Muscle of arm (tissue), 12 donors: Measurements from ENCODE around the gene CKAP5. TPM values are rescaled to one million over a fixed set of nuclear protein-coding genes. Genes with fewer than 3 reads are reported as not detected.

ENCODE experiments used
- DNase-seq: peaks from one replicate; pipeline ENCODE4 v3.0.0-alpha.2; 2013
- polyA plus RNA-seq, 12 donors: library from polyadenylated mRNA; unstranded; fragments of 120-200 nt; gene quantifications; one replicate each; pipeline ENCODE4 v1.2.1, GENCODE V29; 2013; ENCODE audit not compliant: insufficient read length in 12 of 12

CKAP5 gene
- polyA plus RNA-seq, 12 donors: 45.9 to 94.4 (median 61.2) TPM; not detected in 1

GRCh38 chr11:46776878-46777277 is 69.2 kb downstream of the CKAP5 start:
- DNase-seq: no peak

DNA sequence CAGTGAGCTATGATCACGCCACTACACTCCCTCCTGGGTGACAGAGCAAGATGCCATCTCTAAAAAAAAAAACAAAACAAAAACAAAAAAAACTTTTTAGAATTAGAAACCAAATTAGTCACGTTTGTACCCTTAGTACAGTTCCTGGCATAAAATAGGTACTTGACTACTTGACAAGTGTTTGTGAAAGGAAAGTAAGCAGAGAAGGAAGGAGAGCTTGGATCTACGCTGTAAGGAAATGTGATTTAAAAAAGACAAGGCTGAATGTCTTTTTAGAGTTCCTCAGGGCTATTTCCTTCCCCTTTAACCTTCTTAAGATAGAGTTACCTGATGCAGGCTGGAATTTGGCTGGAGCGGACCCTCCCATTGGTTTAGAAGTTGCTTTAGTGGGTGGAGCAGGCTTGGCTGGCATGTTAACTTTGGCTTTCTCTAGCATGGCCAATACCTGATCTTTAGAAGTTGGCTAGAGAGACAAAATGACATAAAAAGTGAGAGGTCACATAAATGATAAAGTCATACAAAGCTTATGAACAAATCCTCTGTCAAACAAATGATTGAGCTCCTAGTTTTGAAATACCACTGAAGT is 76.4 kb downstream of the CKAP5 start:
- no peak for DNase-seq

GRCh38 chr11:46766656-46767055 is 79.4 kb downstream of the CKAP5 start:
- DNase-seq: no peak

DNA sequence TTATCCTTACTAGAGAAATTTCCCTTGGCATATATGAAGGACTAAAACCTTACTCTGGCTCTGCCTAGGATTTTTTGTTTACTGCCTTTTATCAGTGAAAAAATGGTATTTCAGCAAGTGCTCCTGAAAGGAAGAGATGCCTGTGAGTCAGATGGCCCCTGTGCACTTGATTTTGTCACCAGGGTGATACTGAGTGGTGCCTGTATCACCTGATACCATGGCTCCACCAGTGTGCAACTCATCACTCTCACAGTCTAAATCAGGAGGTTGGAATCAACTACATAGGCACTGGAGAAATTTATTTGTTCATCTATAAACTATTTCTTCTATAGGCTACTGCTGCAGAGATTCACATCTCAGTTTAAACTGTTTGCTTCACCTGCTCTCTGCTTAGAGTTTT is 83.8 kb downstream of the CKAP5 start:
- no peak for DNase-seq

GRCh38 chr11:46761807-46762206 is 84.3 kb downstream of the CKAP5 start:
- no peak for DNase-seq

DNA sequence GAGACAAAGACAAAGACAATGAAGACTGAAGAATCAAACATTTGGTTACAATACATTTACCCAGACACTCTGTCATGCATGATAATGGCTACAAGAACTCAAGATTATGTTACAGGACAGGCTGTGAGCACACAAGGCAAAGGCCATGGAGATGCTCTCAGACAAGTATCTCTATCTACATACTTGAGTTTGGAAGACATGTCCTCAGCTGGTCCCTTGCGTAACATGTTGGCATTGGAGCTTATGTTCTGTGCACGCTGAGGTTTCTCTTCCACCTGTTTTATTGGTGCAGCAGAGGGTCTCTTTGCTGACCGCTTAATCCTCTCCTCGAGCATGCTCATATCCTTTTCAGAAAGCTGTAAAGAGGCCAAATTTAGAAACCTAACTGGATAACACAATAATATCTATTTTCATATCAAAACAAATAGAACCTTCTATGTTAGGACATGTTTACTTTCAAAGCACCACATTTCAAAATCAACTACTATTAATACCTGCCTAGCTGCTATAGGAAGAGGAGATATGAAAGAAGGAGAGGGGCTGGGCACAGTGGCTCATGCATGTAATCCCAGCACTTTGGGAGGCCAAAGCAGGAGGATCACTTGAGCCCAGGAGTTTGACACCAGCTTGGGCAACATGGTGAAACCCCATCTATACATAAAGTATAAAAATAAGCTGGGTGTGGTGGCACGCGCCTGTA is 85.5 kb downstream of the CKAP5 start:
- no peak for DNase-seq

GRCh38 chr11:46759196-46759595 is 86.9 kb downstream of the CKAP5 start:
- no peak for DNase-seq

GRCh38 chr11:46755962-46756361 is 90.1 kb downstream of the CKAP5 start:
- DNase-seq: no peak

GRCh38 chr11:46747150-46747549 is 98.9 kb downstream of the CKAP5 start:
- no peak for DNase-seq

DNA sequence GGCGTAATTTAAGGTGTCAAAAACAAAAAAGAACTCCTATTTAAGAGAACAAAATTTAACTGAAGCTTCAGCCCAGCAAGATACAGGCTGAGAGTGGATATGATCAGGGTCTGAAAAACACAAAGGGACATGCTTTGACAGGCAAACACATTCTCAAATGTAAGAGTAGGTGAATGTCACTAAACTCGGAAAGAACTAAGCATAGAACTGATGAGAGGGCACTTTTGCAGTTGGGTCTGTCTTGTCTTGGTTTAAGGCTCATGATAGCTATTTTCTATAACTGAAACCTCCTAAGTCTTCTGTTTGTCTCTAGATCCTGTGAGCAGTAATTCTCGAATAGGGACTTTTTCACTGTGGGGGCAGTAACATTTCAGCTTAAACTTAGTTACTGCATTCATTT is 100.1 kb downstream of the CKAP5 start:
- no peak for DNase-seq

- DNase-seq: no peak
Measured at GRCh38 chr11:46745328-46745727, 100.8 kb downstream of the CKAP5 start.

- DNase-seq: no peak
Measured at GRCh38 chr11:46743693-46744339, 102.3 kb downstream of the CKAP5 start.

DNA sequence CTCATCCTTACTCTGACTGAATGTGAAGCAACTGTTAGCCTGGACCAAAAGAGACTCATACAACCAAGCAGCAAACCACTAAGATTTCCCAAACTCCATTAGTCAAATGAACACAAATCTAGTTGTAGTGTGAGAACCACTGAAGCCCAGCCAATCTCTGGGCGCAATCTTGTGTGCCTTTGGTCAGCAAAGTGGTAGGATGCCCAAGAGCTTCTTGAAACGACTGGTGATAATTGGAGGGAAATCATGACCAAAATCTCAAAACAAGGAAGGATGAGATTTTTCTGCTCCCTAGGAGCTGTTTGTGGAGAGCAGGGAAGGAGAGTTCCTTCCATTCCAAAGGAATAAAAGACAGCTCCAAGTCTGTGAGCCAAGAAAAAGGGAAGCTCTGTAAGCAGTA is 103.0 kb downstream of the CKAP5 start:
- DNase-seq: no peak

GRCh38 chr11:46741600-46742484 is 104.2 kb downstream of the CKAP5 start:
- no peak for DNase-seq

- DNase-seq: no peak
Measured at GRCh38 chr11:46738887-46739286, 107.2 kb downstream of the CKAP5 start.

DNA sequence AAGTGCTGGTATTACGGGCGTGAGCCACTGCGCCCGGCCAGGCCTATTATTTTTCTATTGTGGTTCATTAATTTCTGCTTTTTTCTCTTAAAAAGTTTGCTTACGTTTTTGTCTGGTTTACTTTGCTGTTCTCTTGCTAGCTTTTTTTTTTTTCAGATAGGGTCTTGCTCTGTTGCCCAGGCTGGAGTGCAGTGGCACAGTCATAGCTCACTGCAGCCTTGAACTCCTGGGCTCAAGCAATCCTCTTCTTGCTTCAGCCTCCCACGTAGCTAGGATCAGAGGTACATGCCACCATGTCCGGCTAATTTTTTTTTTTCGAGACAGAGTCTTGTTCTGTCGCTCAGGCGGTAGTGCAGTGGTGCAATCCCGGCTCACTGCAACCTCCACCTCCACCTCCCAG is 108.4 kb downstream of the CKAP5 start:
- no peak for DNase-seq

GRCh38 chr11:46736615-46737014 is 109.5 kb downstream of the CKAP5 start:
- no peak for DNase-seq

- DNase-seq: no peak
Measured at GRCh38 chr11:46736146-46736545, 109.9 kb downstream of the CKAP5 start.

DNA sequence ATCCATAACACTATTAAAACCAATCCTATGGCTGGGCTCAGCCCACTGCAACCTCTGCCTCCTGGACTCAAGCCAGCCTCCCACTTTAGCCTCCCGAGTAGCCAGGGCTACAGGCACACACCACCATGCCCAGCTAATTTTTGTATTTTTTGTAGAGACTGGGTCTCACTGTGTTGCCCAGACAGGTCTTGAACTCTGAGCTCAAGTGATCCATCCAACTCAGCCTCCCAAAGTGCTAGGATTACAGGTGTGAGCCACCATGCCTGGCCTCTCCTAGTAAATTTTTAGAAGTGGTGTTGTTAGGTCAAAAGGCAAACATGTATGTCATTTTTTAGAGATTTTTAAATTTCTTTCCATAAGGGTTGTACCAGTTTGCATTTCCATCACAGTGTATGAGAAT is 112.8 kb downstream of the CKAP5 start:
- no peak for DNase-seq

- DNase-seq: no peak
Measured at GRCh38 chr11:46731545-46731944, 114.5 kb downstream of the CKAP5 start.

- no peak for DNase-seq
Measured at GRCh38 chr11:46729110-46730027, 116.7 kb downstream of the CKAP5 start.
